ENCODE data around the gene TSSC4. TPM values are rescaled to one million over a fixed set of nuclear protein-coding genes. Genes with fewer than 3 reads are reported as not detected.

The TSSC4 gene
- total RNA-seq, 4 donors from 2014 or later = 54.8 to 70.2 (median 66.3) TPM

- Histone ChIP-seq H3K9me3 (no peaks in the 10 kb centered on the region), H3K36me3 (no peaks in the 10 kb centered on the region), H3K27ac (no peak overlapping the region), H3K4me3 (no peak overlapping the region), H3K4me1 (peaks cover 0 to 20% (median 3%) of the 10 kb centered on the region in 3 donors), H3K27me3 (peaks cover 34% of the 10 kb centered on the region)
- no peak for ATAC-seq
- WGBS, 2 donors (ENCODE audit: low coverage in 1 of 2) = no CpG with 5 or more reads among the region's 17 CpGs
- no peak for TF ChIP-seq POLR2AphosphoS5 (IDR thresholded peaks at IDR 0.05)
- TF ChIP-seq, protein P1, sequence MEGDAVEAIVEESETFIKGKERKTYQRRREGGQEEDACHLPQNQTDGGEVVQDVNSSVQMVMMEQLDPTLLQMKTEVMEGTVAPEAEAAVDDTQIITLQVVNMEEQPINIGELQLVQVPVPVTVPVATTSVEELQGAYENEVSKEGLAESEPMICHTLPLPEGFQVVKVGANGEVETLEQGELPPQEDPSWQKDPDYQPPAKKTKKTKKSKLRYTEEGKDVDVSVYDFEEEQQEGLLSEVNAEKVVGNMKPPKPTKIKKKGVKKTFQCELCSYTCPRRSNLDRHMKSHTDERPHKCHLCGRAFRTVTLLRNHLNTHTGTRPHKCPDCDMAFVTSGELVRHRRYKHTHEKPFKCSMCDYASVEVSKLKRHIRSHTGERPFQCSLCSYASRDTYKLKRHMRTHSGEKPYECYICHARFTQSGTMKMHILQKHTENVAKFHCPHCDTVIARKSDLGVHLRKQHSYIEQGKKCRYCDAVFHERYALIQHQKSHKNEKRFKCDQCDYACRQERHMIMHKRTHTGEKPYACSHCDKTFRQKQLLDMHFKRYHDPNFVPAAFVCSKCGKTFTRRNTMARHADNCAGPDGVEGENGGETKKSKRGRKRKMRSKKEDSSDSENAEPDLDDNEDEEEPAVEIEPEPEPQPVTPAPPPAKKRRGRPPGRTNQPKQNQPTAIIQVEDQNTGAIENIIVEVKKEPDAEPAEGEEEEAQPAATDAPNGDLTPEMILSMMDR (IDR thresholded peaks at IDR 0.05) = no peak
- TF ChIP-seq EP300 (IDR thresholded peaks at IDR 0.05) = no peak
- no peak for TF ChIP-seq POLR2A (IDR thresholded peaks at IDR 0.05)
These were observed 21.4 kb downstream of the TSSC4 start for GRCh38 chr11:2421996-2422395.

- TF ChIP-seq EP300 (IDR thresholded peaks at IDR 0.05) (no peak), POLR2A (IDR thresholded peaks at IDR 0.05) (no peak), POLR2AphosphoS5 (IDR thresholded peaks at IDR 0.05) (no peak)
- TF ChIP-seq, protein P1 (IDR thresholded peaks at IDR 0.05) = no peak
- no peak for ATAC-seq
- Histone ChIP-seq H3K27ac (no peak overlapping the region), H3K4me1 (peaks cover 0 to 20% (median 3%) of the 10 kb centered on the region in 3 donors), H3K36me3 (no peaks in the 10 kb centered on the region), H3K27me3 (peaks cover 34% of the 10 kb centered on the region), H3K4me3 (no peak overlapping the region), H3K9me3 (no peaks in the 10 kb centered on the region)
- WGBS, 2 donors (ENCODE audit: low coverage in 1 of 2) = no CpG with 5 or more reads among the region's 14 CpGs
These were observed 22.1 kb downstream of the TSSC4 start for GRCh38 chr11:2422461-2423156.

DNA sequence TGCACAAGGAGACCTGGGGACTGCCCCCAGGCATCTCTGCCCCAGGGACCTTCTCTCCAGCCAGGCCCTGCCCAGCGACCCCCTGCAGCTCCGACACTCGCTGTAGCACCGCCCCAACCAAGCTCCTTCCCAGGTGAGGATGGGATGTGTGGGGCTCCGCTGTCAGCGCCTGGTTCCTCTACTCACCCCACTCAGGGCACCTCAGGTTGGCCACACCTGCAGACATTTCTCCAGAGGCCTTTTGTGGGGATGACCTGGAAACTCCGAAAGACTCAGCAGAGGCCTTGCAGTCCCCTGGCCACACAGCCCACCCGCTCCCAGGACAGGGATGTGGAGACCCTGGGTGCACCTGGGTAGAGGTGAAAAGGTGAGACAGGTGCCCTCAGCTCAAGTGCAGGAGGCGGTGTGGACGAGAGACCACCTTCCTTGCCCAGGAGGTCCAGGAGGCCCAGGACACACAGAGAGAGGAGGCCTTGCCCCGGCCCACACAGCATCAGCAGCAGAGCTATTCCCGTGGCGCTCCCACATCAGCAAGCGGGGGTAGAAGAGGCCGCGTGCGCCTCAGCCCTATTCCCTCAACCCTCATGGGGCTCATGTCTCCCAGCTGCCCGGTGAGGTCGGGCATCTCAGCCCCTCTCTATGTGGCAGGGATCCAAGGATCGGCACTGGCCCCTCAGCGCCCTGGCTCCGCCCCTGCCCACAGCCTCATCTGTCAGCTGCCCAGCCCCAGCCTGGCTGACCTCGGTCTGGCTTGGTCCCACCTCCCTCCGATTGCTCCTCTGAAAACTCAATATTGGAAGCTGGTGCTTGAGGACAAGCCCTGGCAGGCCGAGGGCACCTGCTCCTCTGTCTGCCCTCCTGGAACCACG, 22.8 kb downstream of the TSSC4 start:
- H3K36me3 ChIP-seq = no peaks in the 10 kb centered on the region
- WGBS, 2 donors (ENCODE audit: low coverage in 1 of 2) = 40 to 64% methylated on average over 1 to 6 of the region's 26 CpGs
- peaks cover 0 to 20% (median 3%) of the 10 kb centered on the region in 3 donors for H3K4me1 ChIP-seq
- ATAC-seq = no peak
- TF ChIP-seq EP300 (IDR thresholded peaks at IDR 0.05) = no peak
- no peak for TF ChIP-seq POLR2AphosphoS5 (IDR thresholded peaks at IDR 0.05)
- TF ChIP-seq POLR2A (IDR thresholded peaks at IDR 0.05) = no peak
- TF ChIP-seq, protein P1 (IDR thresholded peaks at IDR 0.05) = no peak
- peaks cover 36% of the 10 kb centered on the region for H3K27me3 ChIP-seq
- H3K27ac ChIP-seq = no peak overlapping the region
- H3K9me3 ChIP-seq = no peaks in the 10 kb centered on the region
- no peak overlapping the region for H3K4me3 ChIP-seq

GRCh38 chr11:2424811-2425495, 24.4 kb downstream of the TSSC4 start:
- WGBS, 2 donors (ENCODE audit: low coverage in 1 of 2) = 100% methylated on average over 2 of the region's 28 CpGs; no CpG with 5 or more reads in 1 of the 2 donors
- no peak for ATAC-seq
- H3K4me1 ChIP-seq = peaks cover 0 to 11% (median 3%) of the 10 kb centered on the region in 3 donors

More at GRCh38 chr11:2424811-2425495, 24.4 kb downstream of the TSSC4 start:
- Histone ChIP-seq H3K4me3 (no peak overlapping the region), H3K9me3 (no peaks in the 10 kb centered on the region), H3K36me3 (no peaks in the 10 kb centered on the region), H3K27me3 (peaks cover 39% of the 10 kb centered on the region), H3K27ac (no peak overlapping the region)
- no peak for TF ChIP-seq EP300 (IDR thresholded peaks at IDR 0.05)
- TF ChIP-seq POLR2A (IDR thresholded peaks at IDR 0.05) = no peak
- TF ChIP-seq, protein P1 (IDR thresholded peaks at IDR 0.05) = no peak
- no peak for TF ChIP-seq POLR2AphosphoS5 (IDR thresholded peaks at IDR 0.05)

Data from gastroesophageal sphincter (tissue), 4 donors.